HCT116 (cell line): ENCODE data around the gene CISD2.

Experiments used
- JUND ChIP-seq: IDR thresholded peaks from 2 replicates; pipeline ENCODE4 v1.6.1; 2012
- POLR2A ChIP-seq: IDR thresholded peaks from 2 replicates; pipeline ENCODE4 v1.7.0; 2011; ENCODE audit warnings: borderline replicate concordance; ENCODE audit not compliant: insufficient read depth, insufficient read length; ENCODE audit errors: extremely low read depth
- POLR2AphosphoS5 ChIP-seq: IDR thresholded peaks from 2 replicates; pipeline ENCODE4 v1.6.1; 2011; ENCODE audit warnings: mild to moderate bottlenecking, low read depth, low read length, moderate library complexity
- SP1 ChIP-seq: IDR thresholded peaks from 2 replicates; pipeline ENCODE4 v1.6.1; 2012; ENCODE audit warnings: low read depth
- TCF7L2 ChIP-seq: IDR thresholded peaks from 2 replicates; pipeline ENCODE4 v1.7.0; 2011; ENCODE audit warnings: borderline replicate concordance, inconsistent platforms; ENCODE audit not compliant: insufficient read depth, insufficient read length; ENCODE audit errors: extremely low read depth
- YY1 ChIP-seq: IDR thresholded peaks from 2 replicates; pipeline ENCODE4 v1.6.1; 2011; ENCODE audit warnings: low read length, low read depth, moderate library complexity, mild to moderate bottlenecking; ENCODE audit not compliant: insufficient replicate concordance; ENCODE audit errors: extremely low read depth
- ZFX ChIP-seq: fragments of 450-650 bp; IDR thresholded peaks from 2 replicates; pipeline ENCODE4 v1.6.1; 2017
- TF ChIP-seq, protein P1 (sequence below), 3 experiments: fragments of 200-600 bp in 1 of 3; sonication (generic) in 1 of 3; IDR thresholded peaks in 2 of 3; conservative IDR thresholded peaks in 1 of 3; 2 replicates each; pipeline ENCODE4 v1.5.1; 2012 to 2017; ENCODE audit warnings: low read depth in 2 of 3, low read length in 2 of 3, antibody characterized with exemption in 1 of 3, borderline replicate concordance in 1 of 3, control low read depth in 1 of 3, mild to moderate bottlenecking in 1 of 3, mixed read lengths in 1 of 3, mixed run types in 1 of 3, moderate library complexity in 1 of 3; ENCODE audit not compliant: insufficient read depth in 1 of 3
- TF ChIP-seq, protein P2 (sequence below): IDR thresholded peaks from 2 replicates; pipeline ENCODE4 v1.6.1; 2012

DNA sequence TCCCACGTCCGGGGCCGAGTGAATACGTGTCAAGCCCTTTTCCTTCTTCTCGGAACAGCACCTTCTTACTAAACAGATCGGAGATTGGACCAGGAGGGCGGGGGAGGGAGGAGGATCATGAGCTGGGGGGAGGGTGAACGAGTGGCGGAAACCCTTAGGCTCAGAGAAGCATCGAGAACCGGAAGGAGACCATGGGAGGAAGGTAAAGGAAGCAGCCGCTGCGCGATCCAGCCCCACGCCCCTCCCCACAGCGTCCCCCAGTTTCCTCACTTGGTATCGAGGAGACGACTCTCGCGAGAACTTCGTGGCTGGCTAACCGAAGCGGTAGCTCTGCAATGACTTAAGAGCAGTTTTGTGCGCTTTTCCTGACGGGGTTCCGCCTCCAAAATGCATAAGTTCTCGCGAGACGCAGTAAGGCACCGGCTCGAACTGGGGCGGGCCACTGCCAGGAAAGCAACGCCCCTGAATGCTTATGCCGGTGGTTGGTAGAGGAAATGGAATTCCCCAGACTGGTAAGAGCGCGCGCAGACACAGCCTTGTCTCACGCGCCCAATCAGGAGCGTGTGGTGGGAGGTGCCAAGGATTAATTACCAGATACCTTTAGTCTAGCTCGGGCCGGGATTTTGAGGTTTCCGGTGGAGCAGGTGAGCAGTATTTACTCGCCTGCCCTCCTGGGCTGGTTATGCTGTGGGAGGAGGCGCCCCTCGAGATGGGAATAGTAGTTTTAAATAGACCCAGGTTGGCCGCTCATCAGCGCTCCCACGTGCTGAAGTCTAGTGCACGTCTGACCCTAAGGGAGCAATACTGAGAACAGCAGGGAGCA is 40.9 kb upstream of the CISD2 start:
- TF ChIP-seq ZFX: no peak
- TF ChIP-seq TCF7L2: no peak
- TF ChIP-seq, protein P1, sequence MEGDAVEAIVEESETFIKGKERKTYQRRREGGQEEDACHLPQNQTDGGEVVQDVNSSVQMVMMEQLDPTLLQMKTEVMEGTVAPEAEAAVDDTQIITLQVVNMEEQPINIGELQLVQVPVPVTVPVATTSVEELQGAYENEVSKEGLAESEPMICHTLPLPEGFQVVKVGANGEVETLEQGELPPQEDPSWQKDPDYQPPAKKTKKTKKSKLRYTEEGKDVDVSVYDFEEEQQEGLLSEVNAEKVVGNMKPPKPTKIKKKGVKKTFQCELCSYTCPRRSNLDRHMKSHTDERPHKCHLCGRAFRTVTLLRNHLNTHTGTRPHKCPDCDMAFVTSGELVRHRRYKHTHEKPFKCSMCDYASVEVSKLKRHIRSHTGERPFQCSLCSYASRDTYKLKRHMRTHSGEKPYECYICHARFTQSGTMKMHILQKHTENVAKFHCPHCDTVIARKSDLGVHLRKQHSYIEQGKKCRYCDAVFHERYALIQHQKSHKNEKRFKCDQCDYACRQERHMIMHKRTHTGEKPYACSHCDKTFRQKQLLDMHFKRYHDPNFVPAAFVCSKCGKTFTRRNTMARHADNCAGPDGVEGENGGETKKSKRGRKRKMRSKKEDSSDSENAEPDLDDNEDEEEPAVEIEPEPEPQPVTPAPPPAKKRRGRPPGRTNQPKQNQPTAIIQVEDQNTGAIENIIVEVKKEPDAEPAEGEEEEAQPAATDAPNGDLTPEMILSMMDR (IDR thresholded peaks at IDR 0.05 in 2 of 3, conservative IDR thresholded peaks at IDR 0.05 in 1 of 3; ENCODE audit: borderline replicate concordance in 1 of 3, insufficient read depth in 1 of 3, low read depth in 2 of 3, low read length in 2 of 3): no peak
- TF ChIP-seq, protein P2, sequence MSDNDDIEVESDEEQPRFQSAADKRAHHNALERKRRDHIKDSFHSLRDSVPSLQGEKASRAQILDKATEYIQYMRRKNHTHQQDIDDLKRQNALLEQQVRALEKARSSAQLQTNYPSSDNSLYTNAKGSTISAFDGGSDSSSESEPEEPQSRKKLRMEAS: no peak
- peak; percentile 89 for TF ChIP-seq POLR2AphosphoS5
- TF ChIP-seq SP1: no peak
- TF ChIP-seq POLR2A: peak; percentile 91
- TF ChIP-seq JUND: no peak
- peak; percentile 4 for TF ChIP-seq YY1
